GM18858 (cell line): ENCODE data around the gene ZBTB48.
A peak's percentile ranks its signal among the peaks of the same experiment; 100 is the strongest.

ENCODE experiments used
- ATAC-seq: cut with Tn5 transposase; IDR thresholded peaks from one replicate; pipeline ENCODE4 v1.9.1; 2021; ENCODE audit not compliant: unreplicated experiment

Gene ZBTB48

DNA sequence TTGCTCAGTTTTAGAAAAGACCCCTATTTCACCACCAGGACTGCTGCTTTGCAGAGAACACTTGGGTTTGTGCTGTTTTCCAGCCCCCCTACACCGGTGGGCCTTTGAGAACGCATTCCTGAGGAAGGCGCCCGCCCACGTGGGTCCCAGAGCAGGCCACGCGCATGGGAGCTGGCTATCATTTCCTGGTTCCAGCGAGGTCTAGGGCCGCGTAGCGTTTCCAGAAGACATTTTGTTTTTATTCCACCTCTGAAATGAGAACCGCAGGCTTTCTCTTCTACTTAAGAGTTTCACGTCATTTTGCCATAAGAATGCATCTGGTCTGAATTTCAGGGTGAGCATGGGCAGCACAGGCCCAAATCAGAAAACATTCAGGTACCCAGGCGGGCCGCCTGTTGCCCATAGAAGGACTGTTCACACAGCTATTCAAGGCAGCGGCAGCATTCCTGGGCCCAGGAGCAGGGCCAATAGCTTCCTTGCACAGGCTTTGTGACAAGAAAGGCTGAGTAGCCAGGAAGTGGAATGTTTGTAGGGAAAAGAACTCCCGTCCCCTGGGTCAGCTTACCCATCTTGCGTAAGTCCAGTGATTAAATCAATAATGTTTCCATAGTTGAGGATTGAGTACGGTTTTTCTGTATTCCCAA is 24.2 kb downstream of the ZBTB48 start:
- no peak for ATAC-seq

DNA sequence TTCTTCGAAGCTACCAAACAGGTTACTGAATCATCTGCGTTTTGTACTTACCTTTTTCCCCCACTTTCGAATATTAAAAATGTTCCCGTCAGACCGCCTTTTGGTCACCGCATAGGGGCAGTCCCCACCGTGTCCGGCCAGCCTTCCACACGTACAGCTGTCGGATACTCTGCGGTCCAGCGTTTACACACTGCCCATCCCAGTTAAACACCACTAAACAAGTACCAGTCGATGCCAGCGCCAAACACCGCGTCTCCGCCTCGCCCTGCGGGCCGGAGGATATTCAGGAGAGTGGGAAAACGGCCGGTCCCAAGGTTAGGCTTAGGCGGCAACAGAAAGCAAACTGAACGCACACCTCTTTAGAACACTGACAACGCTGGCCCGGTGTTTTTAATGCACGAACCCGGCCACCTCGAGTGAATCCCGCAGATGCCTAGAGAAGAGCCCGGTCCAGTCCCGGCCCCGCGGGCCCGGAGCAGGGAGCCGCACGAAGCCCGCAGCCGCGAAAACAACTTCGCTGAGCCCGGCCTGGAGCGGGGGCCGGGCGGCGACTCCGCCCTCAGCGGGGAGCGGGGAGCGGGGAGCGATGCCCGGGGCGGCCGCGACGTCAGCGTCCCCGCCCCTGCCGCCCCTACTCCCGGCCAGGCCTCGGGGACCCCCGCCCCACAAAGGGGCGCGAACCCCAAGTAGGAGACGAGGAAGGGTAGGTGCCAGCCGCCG is 33.0 kb downstream of the ZBTB48 start:
- ATAC-seq = peak; percentile 11

DNA sequence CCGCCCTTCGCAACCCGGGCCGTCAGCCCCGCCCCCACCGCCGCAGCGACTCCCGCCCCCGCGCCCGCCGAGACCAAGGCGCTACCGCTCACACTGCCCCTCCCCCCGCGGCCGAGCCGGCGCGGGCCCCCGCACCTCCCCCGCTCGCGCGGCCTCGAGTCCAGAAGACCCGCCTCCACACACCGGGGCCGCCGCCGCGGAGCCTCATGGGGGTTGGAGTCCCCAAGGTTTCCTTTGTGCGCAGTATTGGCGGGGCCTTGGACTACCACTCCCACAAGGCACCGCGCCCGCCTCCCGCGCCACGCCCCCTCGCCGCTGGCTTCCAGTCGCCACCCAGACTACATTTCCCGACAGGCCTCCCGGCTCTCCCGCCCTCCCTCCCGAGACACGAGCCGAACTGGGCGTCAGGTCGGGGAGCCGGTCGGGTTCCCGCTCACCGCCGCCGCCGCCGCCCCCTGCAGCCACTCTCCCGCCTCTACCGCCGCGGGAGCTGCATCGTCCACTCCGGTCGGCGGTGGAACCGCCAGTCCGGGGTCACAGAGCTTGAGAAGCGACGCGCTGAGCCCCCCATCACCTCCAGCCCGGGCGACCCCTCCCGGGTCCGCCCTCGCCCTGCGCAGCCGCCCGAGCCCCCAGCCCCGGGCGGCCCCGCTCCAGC is 33.7 kb downstream of the ZBTB48 start, which contains the start of gene PHF13:
Gene PHF13, plus strand, starts transcription at position 371 of the 658 bp plus-strand sequence. CDS start 336 bp downstream, outside the sequence.
- peak; percentile 85 for ATAC-seq

DNA sequence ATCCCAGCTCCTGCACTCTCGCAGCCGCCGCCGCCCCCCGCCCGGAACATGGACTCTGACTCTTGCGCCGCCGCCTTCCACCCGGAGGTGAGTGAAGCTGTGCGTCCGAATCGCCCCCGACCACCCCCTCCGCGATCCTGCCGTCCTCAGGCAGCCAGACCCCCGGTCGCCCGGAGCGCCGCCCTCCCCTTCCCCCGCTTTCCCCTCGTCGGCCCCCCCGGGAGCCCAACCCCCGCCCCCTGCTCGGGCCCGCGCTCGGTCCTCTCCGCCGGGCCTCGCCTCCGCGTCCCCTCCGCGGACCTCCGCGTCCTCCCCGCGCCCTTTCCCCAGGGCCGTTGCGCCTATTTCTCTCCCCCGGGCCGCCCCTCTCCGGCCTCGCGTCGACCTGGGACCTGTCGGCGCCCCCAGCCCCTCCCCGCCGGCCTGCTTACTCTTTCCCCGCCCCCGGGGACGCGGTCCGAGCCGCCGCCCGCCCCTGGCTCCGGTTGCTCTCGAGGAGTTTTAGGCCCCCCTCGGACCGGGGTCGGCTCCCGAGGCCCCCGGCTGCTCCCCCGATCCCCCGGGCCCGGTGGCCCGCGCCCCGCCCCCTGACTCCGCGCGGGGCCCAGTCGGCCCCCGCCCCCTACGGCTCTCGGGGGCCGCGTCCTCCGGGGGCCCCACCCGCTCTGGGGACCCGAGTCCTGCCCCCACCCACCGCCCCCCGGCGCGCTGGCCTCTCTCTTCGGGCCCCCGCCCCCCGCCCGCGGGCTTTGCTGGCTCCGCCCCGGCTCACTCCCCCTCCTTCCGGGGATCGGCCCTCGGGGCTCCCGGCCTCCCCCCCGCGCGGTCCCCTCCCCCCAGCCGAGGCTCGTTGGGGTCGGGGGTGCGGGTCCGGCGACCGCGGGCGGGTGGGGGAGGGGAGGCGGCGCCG is 34.5 kb downstream of the ZBTB48 start:
- ATAC-seq = no peak

DNA sequence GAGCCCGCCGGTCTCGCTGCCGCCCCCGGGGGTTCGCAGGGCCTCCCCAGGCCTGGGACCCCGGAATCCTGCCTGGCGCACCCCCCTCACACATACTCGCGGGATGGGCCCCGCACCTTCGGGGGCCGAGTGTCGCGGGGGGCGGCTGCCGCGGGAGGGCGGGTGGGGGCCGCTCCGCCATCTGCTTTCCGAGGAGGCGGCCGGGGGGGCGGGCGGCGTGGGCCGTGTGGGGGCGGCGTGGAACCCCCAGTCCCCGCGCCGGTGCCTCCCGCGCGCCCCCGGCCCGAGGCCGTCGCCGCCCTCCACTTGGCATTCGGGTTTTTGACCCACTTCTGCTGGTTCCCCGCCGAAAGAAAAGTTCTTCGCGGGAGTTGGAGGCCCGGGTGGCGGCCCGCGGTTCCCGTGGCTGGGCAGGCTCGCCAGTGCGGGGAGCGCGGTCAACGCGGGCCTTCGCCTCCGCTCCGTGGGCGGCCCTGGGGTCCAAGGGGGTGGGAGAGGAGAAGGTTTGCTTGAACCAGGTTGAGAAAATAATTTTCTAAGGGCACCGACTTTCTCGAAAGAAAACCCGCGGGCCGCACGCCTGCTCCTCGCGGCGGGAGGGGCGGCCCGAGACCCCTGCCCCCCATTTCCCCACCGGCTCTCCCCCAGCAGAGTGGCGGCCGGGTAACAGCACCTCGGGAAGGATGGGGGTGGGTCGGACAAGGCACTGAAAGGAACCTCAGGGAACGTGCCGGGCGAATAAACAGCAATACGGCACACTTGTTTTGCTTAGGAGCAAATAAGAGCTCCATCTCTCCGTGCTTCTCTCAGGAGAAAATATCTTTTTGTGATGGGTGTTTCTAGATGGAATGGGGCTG is 35.4 kb downstream of the ZBTB48 start:
- no peak for ATAC-seq

DNA sequence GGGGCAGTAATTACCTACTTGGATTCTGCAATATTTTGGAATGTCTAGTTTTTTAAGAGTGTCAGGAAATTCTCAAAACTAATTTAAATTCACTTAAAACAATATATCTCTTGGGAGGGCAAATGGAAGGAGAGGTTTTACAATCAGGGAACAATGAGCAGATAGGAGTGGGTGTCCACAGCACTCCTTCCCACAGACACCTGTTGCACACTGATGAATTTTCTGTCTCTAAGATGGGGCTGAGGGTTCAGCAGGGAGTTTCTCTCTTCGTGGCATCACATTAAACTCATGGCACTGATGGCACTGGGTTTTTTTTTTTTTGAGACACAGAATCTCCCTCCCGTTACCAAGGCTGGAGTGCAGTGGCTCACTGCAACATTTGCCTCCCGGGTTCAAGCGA is 39.3 kb downstream of the ZBTB48 start:
- ATAC-seq = no peak

DNA sequence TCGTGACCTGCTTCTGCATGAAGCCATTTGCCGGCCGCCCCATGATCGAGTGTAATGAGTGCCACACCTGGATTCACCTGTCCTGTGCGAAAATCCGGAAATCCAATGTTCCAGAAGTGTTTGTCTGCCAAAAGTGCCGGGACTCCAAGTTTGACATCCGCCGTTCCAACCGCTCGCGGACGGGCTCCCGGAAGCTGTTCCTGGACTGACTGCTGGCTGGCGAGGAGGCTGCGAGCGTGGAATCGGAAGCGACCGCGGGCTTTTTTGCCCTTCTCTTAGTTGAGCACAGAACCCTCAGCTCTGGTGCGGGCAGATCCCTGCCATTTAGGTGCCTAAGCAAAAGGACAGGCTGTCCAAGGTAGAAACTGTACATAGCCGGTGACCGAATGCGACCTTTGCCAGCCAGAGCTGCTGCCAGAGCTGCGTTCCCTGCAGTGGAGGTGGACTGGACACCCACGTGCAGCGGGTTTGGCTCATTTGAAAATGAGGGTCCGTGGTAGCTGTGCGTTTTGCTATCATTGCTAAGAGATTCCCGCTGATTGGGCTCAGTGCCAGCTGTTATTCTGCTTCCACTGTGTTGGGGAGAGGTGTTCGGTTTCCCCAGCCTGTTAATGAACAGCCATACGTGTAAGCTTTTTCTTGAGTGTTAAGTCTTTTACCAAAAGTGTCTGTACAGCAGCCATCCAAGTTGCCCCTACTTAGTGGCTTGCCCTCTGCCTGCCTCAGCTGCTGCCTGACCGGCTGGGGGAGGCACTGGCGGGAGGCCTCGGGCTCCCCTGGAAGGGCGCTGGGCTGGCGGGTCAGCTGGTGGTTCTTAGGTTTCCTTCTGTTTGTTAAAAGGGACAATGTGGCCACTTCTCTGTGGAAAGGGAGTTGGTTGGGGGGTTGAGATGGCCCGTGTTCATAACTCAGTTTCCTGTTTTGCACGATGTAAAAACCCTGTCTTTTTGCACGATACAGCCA is 41.9 kb downstream of the ZBTB48 start:
- no peak for ATAC-seq

DNA sequence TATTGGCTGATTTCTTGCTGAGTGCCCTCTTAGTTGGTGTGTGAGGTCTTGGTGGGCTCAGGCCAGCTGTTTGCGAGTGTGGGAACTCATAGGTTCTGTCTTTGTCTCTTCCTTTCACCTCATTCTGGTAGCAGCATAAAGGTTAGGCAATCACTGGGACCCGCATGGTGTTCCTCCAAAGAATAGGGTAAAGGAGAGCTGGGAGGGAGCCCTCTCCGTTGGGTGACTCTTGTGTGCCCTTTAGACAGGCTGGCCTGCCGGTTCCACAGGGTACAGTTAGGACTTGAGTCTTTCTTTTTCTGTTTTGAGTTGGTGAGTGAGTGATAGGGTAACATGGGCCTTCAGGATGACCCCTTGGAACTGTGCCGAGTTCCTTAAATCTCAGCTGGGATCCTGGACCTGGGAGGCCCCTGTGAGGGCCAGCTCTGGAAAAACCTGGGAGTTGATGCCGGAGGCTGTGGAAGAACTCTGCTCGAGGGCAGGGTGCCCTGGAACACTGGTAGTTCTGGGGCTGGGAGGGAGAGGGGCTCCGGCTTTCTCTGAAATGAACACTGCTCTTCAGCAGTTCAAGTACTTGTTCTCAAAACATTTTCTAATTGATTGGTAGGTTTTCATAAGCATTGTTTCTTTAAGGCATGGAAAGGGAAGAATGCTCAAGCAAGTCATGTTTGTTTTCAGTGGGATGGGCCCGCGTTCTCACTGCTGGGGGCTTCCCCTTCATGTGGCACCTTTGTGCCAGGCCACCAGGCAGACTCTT is 42.8 kb downstream of the ZBTB48 start:
- no peak for ATAC-seq

DNA sequence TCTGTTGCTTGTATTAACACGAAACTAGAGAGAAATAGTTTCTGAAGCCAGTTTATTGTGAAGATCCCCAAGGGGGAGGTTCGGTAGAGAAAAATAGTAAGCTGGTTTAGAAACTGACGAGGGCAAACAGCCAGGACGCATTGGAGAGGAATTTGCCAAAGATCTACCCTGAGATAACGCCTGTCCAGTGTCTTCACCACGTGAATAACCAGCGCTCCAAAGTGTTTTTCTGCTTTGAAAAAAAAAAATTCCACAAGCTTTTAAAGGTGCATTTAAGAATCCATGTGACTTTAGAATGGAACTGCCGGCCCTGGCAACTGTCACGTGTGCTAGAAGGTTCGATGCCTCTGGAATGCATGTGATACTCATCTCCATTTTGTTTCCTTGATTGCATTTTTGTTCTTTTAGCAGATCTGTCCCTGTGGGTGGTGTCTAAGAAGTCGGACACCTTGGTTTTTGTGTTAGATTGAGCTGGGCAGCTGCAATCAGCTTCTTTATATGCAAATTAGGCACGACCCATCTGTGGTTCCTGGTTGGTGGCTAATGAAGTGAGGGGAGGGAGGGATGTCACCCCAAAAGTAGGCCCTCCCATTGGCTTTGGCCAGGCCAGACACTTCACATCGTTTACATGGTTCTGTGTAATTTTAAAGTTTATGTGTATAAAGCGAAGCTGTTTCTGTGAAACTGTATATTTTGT is 43.6 kb downstream of the ZBTB48 start:
- no peak for ATAC-seq

DNA sequence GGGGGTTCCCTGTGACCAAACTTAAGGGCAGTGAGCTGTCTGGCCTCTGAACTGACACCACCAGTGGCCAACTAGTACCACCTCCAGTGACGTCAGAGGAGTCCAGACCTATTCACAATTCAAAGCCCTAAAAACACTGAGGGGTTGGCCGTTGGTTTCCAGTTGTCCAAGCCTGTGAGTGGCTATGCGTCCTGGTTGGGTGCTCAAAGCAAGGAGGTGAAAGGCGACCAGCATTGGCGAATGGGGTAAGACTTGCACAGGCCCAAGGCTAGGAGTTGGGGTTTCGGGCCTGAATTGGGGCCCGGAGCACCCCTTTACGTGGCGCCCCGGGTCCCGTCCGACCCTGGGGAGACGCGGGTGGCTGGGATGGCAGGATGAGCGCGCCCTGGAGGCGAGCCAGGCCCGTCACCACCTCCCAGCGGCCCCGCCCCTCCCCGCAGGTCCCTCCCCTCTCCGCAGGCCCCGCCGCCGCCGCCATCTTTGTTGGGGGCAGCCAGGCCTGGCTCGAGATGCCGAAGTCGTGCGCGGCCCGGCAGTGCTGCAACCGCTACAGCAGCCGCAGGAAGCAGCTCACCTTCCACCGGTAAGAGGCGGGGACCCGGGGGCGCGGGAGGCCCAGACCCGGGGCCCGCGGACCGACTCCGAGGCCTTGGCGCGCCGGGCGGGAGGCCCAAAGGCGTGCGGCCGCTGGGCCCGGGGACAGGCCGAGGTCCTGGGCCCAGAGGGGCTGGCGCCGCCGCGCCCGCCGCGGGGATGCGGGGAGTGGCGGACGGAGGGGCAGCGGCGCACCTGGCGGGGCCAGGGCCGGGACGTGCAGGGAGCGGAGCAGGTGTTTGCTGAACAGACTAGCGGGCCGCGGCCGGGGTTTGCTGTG is 45.2 kb downstream of the ZBTB48 start, which contains the start of gene THAP3:
Gene THAP3, plus strand, starts transcription at position 159 of the 874 bp plus-strand sequence. Its CDS starts 351 bp downstream, at position 510.
- ATAC-seq = peak; percentile 46

DNA sequence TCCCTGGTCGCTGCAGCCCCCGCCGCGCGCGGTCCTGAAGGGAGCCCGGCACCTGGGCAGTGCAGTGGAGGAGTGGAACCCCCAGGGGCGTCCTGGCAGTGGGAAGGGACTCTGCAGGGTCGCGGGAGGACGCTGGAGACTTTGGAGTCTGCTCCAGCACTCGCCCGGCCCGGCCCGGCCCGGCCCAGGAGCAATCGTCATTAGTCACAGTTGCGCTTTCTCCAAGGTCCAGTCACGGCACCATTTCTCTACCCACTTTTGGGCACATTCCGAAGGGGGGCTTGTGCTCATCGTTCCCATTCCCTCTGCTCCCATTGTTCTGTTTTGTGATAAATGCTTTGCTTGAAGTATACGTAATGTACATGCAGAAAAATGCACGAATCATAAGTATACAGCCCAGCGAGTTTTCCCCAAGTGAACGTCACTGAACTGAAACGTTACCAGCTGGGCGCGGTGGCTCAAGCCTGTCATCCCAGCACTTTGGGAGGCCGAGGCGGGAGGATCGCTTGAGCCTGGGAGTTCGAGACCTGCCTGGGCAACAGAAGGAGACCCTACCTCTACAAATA is 45.9 kb downstream of the ZBTB48 start:
- ATAC-seq = no peak

DNA sequence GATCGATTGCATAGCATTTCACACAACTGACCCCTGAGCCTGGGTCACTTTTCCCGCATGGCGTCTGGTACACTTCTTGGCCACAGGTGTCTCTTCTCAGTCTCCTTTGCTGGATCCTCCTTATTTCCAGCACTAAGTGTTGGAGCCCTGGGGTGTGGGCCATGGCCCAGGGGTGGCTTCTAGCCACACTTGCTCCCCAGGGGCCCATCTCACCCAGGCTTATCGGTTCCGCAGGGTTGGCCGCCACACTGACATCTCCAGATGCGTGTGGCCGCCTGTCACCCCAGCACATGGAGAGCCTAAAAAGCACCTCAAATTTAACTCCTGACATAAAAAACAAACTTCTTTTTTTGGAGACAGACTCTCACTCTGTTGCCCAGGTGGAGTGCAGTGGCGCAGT is 47.2 kb downstream of the ZBTB48 start:
- no peak for ATAC-seq

DNA sequence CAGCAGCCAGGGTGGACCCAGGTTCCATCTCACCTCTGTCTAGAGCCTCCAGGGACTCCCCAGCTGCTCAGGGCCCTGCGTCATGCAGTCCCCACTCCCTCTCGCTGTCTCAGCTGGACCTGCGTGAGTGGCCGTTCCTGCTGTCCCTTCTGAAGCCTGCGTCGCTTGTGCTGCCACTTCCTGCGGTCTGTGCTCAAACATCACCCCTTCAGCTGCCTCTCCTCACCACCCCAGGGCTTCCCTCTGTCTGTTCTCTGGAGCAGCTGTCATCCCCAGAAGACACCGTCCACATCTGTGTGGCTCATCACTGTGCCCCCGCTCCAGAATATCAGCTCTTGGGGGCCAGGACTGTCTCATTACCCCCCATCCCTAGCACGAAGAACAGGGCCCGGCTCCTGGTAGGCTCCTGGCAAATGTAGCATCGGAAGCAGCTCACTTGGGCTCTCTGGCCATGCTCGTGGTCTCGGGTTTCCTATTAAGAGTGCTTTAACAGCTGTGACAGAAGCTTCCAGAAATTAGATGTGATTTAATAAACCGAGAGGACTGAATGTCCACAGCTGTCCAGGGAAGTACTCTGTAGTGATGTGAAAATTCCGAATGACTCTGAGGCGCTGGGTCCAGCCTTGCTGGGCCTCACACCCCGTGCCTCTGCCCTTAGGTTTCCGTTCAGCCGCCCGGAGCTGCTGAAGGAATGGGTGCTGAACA is 48.2 kb downstream of the ZBTB48 start:
- ATAC-seq = no peak

DNA sequence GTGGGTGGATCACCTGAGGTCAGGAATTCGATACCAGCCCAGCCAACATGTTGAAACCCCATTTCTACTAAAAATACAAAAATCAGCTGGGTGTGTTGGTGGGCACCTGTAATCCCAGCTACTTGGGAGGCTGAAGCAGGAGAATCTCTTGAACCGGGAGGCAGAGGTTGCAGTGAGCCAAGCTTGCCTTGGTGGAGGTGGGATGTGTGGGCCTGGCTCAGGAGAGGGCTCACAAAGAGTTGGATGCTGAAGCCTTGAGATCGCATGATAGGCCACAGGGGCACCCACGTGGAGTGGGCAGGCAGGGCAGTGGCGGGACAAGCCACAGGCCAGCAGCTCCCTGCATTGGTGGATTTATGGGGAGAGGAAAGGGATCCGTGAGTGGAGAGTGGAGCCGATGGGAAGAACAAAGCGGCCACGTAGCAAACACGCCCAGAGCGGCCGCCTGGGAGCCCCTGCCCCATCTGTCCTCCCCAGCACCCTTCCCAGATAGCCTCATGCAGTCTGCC is 49.2 kb downstream of the ZBTB48 start:
- ATAC-seq = no peak

DNA sequence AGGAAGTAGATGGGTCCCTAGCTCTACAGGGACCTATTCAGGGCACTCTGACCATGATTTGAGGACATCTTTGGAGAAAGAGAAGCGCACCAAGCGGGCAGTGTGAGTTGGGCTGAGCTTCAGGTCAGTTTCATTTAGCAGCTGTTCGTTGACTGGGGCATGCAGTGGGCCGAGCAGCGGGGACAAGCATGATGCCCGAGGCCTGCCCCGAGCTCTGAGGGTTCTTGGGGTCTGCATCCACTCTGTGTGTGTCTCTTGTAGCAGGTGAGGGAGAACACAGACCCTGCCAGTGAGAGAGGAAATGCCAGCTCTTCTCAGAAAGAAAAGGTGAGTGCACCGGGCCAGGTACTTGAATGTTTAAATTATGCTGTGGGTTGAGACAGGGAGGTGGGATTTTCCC is 50.2 kb downstream of the ZBTB48 start:
- ATAC-seq = no peak
